ENCODE results near the gene TCERG1L. TPM values are rescaled to one million over a fixed set of nuclear protein-coding genes. Genes with fewer than 3 reads are reported as not detected.

Gene TCERG1L
- total and polyA plus RNA-seq, 8 donors, result 0.18 TPM; not detected in 7

DNA sequence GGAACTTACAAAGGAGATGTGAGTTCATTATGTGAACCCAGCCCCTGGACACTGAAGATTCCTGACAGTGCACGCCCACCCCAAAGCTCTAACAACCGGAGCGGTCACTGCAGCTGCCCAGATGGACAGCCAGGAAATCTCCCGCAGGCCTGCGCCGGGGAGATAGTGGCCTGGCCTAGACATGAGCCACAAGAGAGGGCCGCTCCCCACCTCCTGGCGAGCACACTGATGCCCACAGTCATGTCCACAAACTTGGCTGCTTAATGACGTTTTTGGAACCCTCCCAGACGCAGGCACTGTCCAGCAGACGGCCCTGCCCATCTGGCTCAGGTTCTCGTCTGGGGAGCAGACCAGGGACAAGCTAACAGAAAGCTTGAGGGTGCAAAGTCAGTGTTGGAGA, 34.2 kb downstream of the TCERG1L start:
- WGBS, 5 donors, result 62 to 68% (median 64%) methylated on average over 11 to 12 of the region's 12 CpGs
- Histone ChIP-seq H3K9me3 (peaks cover 0 to 3% (median 0%) of the 10 kb centered on the region in 4 donors), H3K4me3 (no peak overlapping the region), H3K27ac (no peak overlapping the region), H3K4me1 (no peaks in the 10 kb centered on the region), H3K36me3 (no peaks in the 10 kb centered on the region), H3K27me3 (peaks cover 0 to 27% (median 0%) of the 10 kb centered on the region in 3 donors)
- DNase-seq, result no peak
- intact Hi-C loops (cut with DNase I; ENCODE audit: low total_unique reads), result no loop called here
- TF ChIP-seq EP300 (IDR thresholded peaks at IDR 0.05) (no peak), POLR2A (IDR thresholded peaks at IDR 0.05) (no peak), POLR2AphosphoS5 (IDR thresholded peaks at IDR 0.05) (no peak)
- TF ChIP-seq, protein P1, sequence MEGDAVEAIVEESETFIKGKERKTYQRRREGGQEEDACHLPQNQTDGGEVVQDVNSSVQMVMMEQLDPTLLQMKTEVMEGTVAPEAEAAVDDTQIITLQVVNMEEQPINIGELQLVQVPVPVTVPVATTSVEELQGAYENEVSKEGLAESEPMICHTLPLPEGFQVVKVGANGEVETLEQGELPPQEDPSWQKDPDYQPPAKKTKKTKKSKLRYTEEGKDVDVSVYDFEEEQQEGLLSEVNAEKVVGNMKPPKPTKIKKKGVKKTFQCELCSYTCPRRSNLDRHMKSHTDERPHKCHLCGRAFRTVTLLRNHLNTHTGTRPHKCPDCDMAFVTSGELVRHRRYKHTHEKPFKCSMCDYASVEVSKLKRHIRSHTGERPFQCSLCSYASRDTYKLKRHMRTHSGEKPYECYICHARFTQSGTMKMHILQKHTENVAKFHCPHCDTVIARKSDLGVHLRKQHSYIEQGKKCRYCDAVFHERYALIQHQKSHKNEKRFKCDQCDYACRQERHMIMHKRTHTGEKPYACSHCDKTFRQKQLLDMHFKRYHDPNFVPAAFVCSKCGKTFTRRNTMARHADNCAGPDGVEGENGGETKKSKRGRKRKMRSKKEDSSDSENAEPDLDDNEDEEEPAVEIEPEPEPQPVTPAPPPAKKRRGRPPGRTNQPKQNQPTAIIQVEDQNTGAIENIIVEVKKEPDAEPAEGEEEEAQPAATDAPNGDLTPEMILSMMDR (IDR thresholded peaks at IDR 0.05), result no peak

DNA sequence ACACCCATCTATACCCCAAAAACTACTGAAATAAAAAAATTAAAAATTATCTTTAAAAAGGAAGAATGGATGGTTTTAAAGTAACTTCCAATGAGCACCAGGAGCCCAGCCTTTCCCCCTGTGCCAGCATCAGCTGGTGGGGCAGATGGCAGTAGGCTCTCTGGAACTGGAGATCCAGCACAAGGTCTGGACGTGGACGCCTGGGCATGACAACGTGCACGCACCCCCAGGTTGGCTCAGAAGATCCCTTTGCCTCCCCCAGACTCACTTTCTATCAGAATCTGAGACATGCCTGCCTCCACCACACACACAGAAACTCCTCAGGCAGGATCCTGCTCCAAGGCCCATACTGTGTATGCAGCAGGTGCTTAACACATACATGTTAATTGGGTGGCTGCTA, 35.8 kb downstream of the TCERG1L start:
- TF ChIP-seq, protein P1 (IDR thresholded peaks at IDR 0.05), result no peak
- TF ChIP-seq EP300 (IDR thresholded peaks at IDR 0.05), result no peak
- no peak for TF ChIP-seq POLR2A (IDR thresholded peaks at IDR 0.05)
- no peak for TF ChIP-seq POLR2AphosphoS5 (IDR thresholded peaks at IDR 0.05)
- intact Hi-C loops (cut with DNase I; ENCODE audit: low total_unique reads), result no loop called here
- DNase-seq, result no peak
- Histone ChIP-seq H3K27ac (no peak overlapping the region), H3K36me3 (no peaks in the 10 kb centered on the region), H3K4me1 (no peaks in the 10 kb centered on the region), H3K9me3 (peaks cover 0 to 3% (median 0%) of the 10 kb centered on the region in 4 donors), H3K27me3 (peaks cover 0 to 39% (median 0%) of the 10 kb centered on the region in 3 donors), H3K4me3 (no peak overlapping the region)
- WGBS, 5 donors, result 85 to 98% (median 89%) methylated on average over 4 of the region's 4 CpGs

- Histone ChIP-seq H3K4me3 (no peak overlapping the region), H3K9me3 (peaks cover 0 to 3% (median 0%) of the 10 kb centered on the region in 4 donors), H3K36me3 (no peaks in the 10 kb centered on the region), H3K4me1 (no peaks in the 10 kb centered on the region), H3K27me3 (peaks cover 0 to 43% (median 0%) of the 10 kb centered on the region in 3 donors), H3K27ac (no peak overlapping the region)
- no peak for DNase-seq
- WGBS, 5 donors, result 79 to 84% (median 81%) methylated on average over 5 of the region's 5 CpGs
- intact Hi-C loops (cut with DNase I; ENCODE audit: low total_unique reads), result no loop called here
- TF ChIP-seq, protein P1 (IDR thresholded peaks at IDR 0.05), result no peak
- no peak for TF ChIP-seq POLR2AphosphoS5 (IDR thresholded peaks at IDR 0.05)
- TF ChIP-seq EP300 (IDR thresholded peaks at IDR 0.05), result no peak
- TF ChIP-seq POLR2A (IDR thresholded peaks at IDR 0.05), result no peak
Measured at GRCh38 chr10:131274883-131275282, 36.6 kb downstream of the TCERG1L start.

GRCh38 chr10:131274133-131274880, 37.2 kb downstream of the TCERG1L start:
- no peak overlapping the region for H3K27ac ChIP-seq
- H3K4me3 ChIP-seq, result no peak overlapping the region
- peaks cover 0 to 46% (median 0%) of the 10 kb centered on the region in 3 donors for H3K27me3 ChIP-seq
- DNase-seq, result no peak
- intact Hi-C loops (cut with DNase I; ENCODE audit: low total_unique reads), result no loop called here
- WGBS, 5 donors, result 85 to 90% (median 87%) methylated on average over 19 of the region's 19 CpGs
- no peaks in the 10 kb centered on the region for H3K4me1 ChIP-seq
- no peaks in the 10 kb centered on the region for H3K36me3 ChIP-seq
- TF ChIP-seq, protein P1 (IDR thresholded peaks at IDR 0.05), result no peak
- TF ChIP-seq EP300 (IDR thresholded peaks at IDR 0.05) (no peak), POLR2AphosphoS5 (IDR thresholded peaks at IDR 0.05) (no peak), POLR2A (IDR thresholded peaks at IDR 0.05) (no peak)
- peaks cover 0 to 3% (median 0%) of the 10 kb centered on the region in 4 donors for H3K9me3 ChIP-seq

Measured in stomach (tissue), 9 donors.